ENCODE data around the gene GMFB.
"Not testable (repeated sequence)": the region's sequence is repeated elsewhere in the genome, so short reads cannot be mapped to it uniquely, and the experiment has no call there.

Gene GMFB

DNA sequence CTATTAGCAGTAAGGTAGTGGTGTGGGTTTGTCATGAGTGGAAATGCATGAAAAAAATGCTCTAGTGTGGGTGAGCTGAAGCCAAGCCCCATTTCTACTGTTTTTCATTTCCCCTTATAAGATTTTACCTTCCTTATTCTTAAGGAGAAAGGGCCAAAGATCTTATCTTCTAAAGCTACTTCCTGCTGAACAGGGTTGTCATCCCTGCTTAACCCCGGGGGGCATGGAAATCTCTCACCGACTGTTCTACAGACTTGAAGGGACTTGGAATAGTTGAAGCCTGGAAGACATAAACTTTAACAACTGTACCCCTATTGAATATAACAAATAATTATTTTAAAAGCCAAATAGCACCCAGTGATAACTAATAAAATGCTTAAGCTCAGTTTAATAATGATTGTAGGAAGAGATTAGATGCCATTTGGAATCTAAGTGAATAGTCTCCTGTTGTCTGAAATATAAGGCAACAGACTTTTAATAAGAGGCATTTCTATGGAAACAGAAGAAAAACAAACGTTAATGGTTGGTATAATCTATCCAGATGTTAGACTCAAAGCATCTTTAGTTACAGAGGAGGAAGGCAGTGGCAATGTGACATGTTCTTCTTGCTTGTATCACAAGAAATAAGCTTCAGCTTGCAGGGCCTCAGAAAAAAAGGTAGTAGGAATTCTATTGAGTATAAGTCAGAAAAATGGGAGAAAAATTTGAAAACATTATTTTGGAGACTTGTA, 1.8 kb upstream of the GMFB start:
- no peak for DNase-seq

DNA sequence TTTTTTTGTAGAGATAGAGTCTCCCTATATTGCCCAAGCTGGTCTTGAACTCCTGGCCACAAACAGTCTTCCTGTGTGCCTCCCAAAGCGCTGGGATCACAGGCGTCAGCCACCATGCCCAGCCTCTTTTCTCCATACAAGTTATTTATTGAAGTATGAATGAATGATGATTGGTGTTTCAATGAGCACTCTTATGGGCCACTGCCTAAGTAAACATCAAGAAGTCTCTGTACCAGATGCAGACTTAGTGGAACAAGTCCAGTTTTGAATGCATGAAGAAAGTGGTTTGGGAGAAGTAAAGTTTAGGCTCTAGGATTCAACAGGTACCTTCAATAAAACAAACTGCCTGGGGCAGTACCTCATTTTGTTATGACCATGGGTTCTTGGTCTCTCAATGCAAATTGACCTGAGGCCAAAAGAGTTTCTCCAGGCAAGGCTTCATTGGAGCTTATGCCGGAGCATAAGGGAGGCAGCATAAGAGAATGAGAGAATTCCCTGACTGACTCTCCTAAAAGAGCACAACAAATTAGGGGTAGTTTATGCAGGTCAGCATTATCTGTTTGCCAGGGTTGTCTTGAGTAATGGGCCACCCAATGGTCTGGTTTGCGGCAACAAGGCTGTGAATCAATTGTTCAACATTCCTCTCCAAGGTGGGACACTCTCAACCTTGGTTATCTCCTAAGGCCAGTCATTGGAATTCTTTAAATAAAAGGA, 1.1 kb upstream of the GMFB start:
- DNase-seq: no peak

- DNase-seq: no peak
Observed at GRCh38 chr14:54489318-54489683, 521 bp upstream of the GMFB start.

- DNase-seq: no peak
Observed at GRCh38 chr14:54488318-54488645, 498 bp downstream of the GMFB start.

DNA sequence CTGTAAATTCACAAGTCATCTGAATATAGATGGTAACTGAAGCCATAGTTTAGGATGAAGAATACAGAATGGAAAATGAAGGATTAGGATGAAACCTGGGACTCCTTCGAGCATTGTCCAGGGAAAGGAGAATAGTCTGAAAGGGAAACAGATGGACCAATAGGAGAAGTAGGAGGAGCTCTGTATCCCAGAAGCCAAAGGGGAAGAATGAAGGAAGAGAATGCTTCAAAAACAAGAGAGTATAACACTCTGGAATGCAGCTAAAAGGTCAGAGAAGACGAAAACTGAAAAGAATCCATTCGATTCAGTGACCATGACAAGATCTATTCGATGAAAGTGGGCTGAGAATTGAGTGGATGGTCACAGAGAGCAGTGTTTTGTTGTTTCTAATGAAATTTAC, 1.0 kb downstream of the GMFB start:
- no peak for DNase-seq

GRCh38 chr14:54486685-54487084, 2.1 kb downstream of the GMFB start:
- DNase-seq: no peak

GRCh38 chr14:54483846-54484245, 4.9 kb downstream of the GMFB start:
- no peak for DNase-seq

- no peak for DNase-seq
Observed at GRCh38 chr14:54483073-54483745, 5.6 kb downstream of the GMFB start.

GRCh38 chr14:54481695-54482094, 7.1 kb downstream of the GMFB start:
- no peak for DNase-seq

DNA sequence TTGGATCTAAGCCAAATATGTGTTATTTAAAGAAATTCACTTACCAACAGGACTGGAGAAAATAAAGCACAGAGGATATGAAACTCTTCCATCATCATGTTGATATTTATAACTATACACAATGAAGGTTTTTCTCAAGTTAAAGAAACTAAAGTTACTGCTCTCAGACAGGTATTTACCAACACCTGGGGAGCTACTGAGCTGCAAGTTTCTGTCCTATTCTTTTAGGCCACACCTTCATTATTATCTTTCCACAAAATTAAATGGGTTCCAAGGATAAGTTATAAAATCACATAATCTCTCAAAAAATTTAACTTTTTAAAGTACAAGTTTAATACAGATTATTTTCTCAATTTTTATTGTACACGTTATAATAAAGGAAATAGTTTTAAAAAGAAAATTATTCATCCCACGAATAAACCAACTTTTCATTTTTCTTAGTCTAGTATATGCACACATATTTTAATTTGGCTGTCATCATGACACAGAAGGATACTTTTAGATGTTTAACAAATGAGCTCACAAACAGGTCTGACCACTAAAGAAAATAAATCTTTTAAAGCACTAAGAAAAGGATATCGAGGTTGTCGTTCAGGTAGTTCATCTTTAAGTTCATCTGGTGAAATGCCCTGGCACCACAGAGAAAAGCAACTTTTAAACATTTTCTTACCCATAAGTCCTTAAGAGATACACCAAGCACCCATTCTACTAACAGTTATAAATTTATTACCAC, 7.8 kb downstream of the GMFB start:
- DNase-seq: no peak

- no peak for DNase-seq
Observed at GRCh38 chr14:54478636-54479215, 10.1 kb downstream of the GMFB start.

GRCh38 chr14:54475911-54476310, 12.9 kb downstream of the GMFB start:
- no peak for DNase-seq

DNA sequence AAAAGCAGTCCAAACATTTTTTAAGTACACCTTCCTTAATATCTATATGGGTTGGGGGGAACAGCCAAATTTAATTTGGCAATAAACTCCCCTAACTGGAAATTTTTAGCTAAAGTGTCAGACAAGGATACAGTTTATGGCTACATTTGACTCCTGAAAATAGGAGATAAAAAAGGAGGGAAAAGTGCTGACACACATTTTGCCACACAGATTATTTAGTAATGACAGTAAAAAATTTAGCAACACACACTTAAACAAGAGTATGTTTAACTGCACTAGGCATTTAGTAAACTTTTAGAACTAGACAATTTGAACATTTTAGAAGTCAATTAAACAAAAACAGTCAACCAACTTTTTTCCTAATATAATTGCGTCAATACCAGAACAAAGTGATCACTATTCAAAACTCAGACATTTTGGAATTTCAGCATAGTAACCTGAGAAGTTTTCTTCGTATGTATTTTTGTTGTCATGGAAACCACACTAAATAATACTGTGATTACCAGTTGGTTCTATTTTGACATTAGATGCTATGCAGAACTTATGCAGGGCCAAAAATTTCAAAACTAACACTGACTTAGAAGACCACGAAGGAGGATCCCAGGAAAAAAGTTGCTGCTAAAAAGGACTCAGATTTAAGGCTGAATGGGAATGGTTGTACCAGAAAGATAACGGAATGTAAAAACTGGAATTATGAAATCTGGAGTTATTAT, 13.4 kb downstream of the GMFB start:
- no peak for DNase-seq

- DNase-seq: no peak
Observed at GRCh38 chr14:54474232-54474793, 14.5 kb downstream of the GMFB start.

- DNase-seq: no peak
Observed at GRCh38 chr14:54472315-54472714, 16.5 kb downstream of the GMFB start.

DNA sequence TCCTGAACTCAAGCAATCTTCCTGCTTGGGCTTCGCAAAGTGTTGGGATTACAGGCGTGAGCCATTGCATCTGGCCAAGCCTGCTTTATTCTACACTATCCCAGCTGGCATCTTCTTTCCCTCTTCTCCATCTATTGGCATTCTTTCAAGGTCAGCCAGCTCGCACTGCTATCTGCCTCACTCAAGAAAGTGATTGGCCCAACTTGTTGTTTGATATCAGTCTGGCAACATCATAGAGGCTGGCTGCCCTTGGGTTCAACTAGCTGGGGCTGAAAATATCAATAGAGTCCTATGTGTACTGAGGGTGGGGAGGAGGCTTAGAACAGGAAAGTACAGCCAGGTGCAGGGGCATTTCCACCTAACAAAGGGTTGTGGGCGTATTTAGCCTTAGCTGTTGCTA, 17.1 kb downstream of the GMFB start:
- no peak for DNase-seq

GRCh38 chr14:54470701-54471100, 18.1 kb downstream of the GMFB start:
- DNase-seq: no peak

DNA sequence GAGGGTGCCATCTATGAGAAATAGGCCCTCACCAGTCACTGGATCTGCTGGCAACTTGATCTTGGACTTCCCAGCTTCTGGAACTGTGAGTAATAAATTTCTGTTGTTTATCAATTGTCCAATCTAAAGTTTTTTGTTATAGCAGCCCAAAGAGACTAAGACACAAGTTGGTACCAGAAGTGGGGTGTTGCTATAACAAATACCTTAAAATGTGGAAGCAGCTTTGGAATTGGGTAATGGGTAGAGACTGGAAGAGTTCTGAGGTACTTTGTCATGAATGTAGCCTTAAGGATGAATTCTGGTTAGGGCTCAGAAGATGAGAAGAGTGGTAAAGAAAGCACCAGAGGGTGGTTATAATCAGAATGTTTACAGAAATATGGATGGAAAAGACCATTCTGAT, 21.5 kb downstream of the GMFB start:
- DNase-seq: no peak

- DNase-seq: no peak
Observed at GRCh38 chr14:54465654-54466053, 23.1 kb downstream of the GMFB start.

- DNase-seq: no peak
Observed at GRCh38 chr14:54462048-54462447, 26.7 kb downstream of the GMFB start.

DNA sequence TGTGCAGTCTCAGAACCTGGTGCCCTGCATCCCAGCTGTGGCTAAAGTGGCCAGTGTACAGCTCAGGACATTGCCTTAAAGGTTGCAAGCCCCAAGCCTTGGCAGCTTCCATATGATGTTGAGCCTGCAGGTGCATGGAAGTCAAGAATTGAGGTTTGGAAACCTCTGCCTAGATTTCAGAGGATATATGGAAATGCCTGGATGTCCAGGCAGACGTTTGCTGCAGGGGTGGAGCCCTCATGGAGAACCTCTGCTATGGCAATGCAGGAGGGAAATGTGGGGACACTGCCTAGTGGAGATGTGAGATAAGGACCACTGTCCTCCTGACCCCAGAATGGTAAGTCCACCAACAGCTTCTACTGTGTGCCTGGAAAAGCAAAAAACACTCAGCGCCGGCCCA, 29.7 kb downstream of the GMFB start:
- DNase-seq: no peak

- not testable (repeated sequence) for DNase-seq
Observed at GRCh38 chr14:54458536-54458935, 30.2 kb downstream of the GMFB start.
